GM23338 (cell line): Measurements from ENCODE around the gene CCDC196.

Experiments used
- CTCF ChIP-seq, 2 experiments: fragments of 200-600 bp in 1 of 2; sonication (generic) in 1 of 2; conservative IDR thresholded peaks; 2 replicates each; pipeline versions ENCODE4 v1.5.1 to v1.6.1; 2016 to 2017; ENCODE audit warnings: antibody characterized with exemption in 2 of 2, low read depth in 2 of 2, mild to moderate bottlenecking in 2 of 2, moderate library complexity in 1 of 2
- EZH2 ChIP-seq: fragments of 200-600 bp; sonication (generic); IDR thresholded peaks from one replicate; pipeline ENCODE4 v1.8.0; 2017; ENCODE audit warnings: antibody characterized with exemption, mild to moderate bottlenecking, low read depth; ENCODE audit not compliant: unreplicated experiment
- EZH2phosphoT487 ChIP-seq: fragments of 200-600 bp; sonication (generic); IDR thresholded peaks from one replicate; pipeline ENCODE4 v1.8.1; 2018; ENCODE audit warnings: antibody characterized with exemption; ENCODE audit not compliant: unreplicated experiment
- POLR2AphosphoS5 ChIP-seq: IDR thresholded peaks from 2 replicates; pipeline ENCODE4 v1.6.1; 2016; ENCODE audit warnings: antibody characterized with exemption, low read depth
- TF ChIP-seq, protein P1 (sequence below): IDR thresholded peaks from one replicate; pipeline ENCODE4 v1.6.1; 2018; ENCODE audit warnings: antibody characterized with exemption; ENCODE audit not compliant: unreplicated experiment

GRCh38 chr14:66490143-66491111 is 4.3 kb downstream of the CCDC196 start:
- TF ChIP-seq CTCF (conservative IDR thresholded peaks at IDR 0.05; ENCODE audit: low read depth in 2 of 2) = no peak
- TF ChIP-seq EZH2phosphoT487 = no peak
- TF ChIP-seq POLR2AphosphoS5 = no peak
- no peak for TF ChIP-seq EZH2
- TF ChIP-seq, protein P1, sequence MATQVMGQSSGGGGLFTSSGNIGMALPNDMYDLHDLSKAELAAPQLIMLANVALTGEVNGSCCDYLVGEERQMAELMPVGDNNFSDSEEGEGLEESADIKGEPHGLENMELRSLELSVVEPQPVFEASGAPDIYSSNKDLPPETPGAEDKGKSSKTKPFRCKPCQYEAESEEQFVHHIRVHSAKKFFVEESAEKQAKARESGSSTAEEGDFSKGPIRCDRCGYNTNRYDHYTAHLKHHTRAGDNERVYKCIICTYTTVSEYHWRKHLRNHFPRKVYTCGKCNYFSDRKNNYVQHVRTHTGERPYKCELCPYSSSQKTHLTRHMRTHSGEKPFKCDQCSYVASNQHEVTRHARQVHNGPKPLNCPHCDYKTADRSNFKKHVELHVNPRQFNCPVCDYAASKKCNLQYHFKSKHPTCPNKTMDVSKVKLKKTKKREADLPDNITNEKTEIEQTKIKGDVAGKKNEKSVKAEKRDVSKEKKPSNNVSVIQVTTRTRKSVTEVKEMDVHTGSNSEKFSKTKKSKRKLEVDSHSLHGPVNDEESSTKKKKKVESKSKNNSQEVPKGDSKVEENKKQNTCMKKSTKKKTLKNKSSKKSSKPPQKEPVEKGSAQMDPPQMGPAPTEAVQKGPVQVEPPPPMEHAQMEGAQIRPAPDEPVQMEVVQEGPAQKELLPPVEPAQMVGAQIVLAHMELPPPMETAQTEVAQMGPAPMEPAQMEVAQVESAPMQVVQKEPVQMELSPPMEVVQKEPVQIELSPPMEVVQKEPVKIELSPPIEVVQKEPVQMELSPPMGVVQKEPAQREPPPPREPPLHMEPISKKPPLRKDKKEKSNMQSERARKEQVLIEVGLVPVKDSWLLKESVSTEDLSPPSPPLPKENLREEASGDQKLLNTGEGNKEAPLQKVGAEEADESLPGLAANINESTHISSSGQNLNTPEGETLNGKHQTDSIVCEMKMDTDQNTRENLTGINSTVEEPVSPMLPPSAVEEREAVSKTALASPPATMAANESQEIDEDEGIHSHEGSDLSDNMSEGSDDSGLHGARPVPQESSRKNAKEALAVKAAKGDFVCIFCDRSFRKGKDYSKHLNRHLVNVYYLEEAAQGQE = no peak
